Measurements from ENCODE around the gene ABCC8. TPM values are rescaled to one million over a fixed set of nuclear protein-coding genes. Genes with fewer than 3 reads are reported as not detected.

The ABCC8 gene
- total RNA-seq, 1 experiment from 2014 or later, result not detected

- DNase-seq (ENCODE audit: low read depth), result no peak
These were observed 29.7 kb upstream of the ABCC8 start for GRCh38 chr11:17506314-17506713.

- DNase-seq (ENCODE audit: low read depth), result no peak
These were observed 28.5 kb upstream of the ABCC8 start for GRCh38 chr11:17505146-17505545.

GRCh38 chr11:17504330-17505107, 27.9 kb upstream of the ABCC8 start:
- DNase-seq (ENCODE audit: low read depth), result peak; percentile 62

GRCh38 chr11:17502630-17503029, 26.0 kb upstream of the ABCC8 start:
- no peak for DNase-seq (ENCODE audit: low read depth)

- no peak for DNase-seq (ENCODE audit: low read depth)
These were observed 24.0 kb upstream of the ABCC8 start for GRCh38 chr11:17500673-17501072.

- DNase-seq (ENCODE audit: low read depth), result peak; percentile 13
These were observed 21.8 kb upstream of the ABCC8 start for GRCh38 chr11:17498475-17498874.

GRCh38 chr11:17498058-17498457, 21.4 kb upstream of the ABCC8 start:
- no peak for DNase-seq (ENCODE audit: low read depth)

- no peak for DNase-seq (ENCODE audit: low read depth)
These were observed 19.8 kb upstream of the ABCC8 start for GRCh38 chr11:17496406-17496805.

- DNase-seq (ENCODE audit: low read depth), result no peak
These were observed 17.4 kb upstream of the ABCC8 start for GRCh38 chr11:17494019-17494418.

- no peak for DNase-seq (ENCODE audit: low read depth)
These were observed 14.3 kb upstream of the ABCC8 start for GRCh38 chr11:17490938-17491337.

GRCh38 chr11:17490232-17490631, 13.6 kb upstream of the ABCC8 start:
- DNase-seq (ENCODE audit: low read depth), result no peak

GRCh38 chr11:17489751-17490150, 13.1 kb upstream of the ABCC8 start:
- DNase-seq (ENCODE audit: low read depth), result no peak

- DNase-seq (ENCODE audit: low read depth), result no peak
These were observed 11.9 kb upstream of the ABCC8 start for GRCh38 chr11:17488563-17488962.

GRCh38 chr11:17486646-17487045, 10.0 kb upstream of the ABCC8 start:
- DNase-seq (ENCODE audit: low read depth), result no peak

GRCh38 chr11:17483505-17483904, 6.9 kb upstream of the ABCC8 start:
- DNase-seq (ENCODE audit: low read depth), result no peak

GRCh38 chr11:17481905-17482304, 5.3 kb upstream of the ABCC8 start:
- DNase-seq (ENCODE audit: low read depth), result no peak

GRCh38 chr11:17479284-17480214, 2.9 kb upstream of the ABCC8 start:
- DNase-seq (ENCODE audit: low read depth), result peak; percentile 34

GRCh38 chr11:17478070-17478469, 1.4 kb upstream of the ABCC8 start:
- DNase-seq (ENCODE audit: low read depth), result no peak

GRCh38 chr11:17477361-17477760, 716 bp upstream of the ABCC8 start:
- DNase-seq (ENCODE audit: low read depth), result no peak

- no peak for DNase-seq (ENCODE audit: low read depth)
These were observed 364 bp upstream of the ABCC8 start for GRCh38 chr11:17477084-17477333.

GRCh38 chr11:17475666-17476316, 854 bp downstream of the ABCC8 start:
- no peak for DNase-seq (ENCODE audit: low read depth)

- DNase-seq (ENCODE audit: low read depth), result peak; percentile 68
These were observed 3.4 kb downstream of the ABCC8 start for GRCh38 chr11:17473071-17473744.
